ENCODE measurements around the gene MCAT. TPM values are rescaled to one million over a fixed set of nuclear protein-coding genes. Genes with fewer than 3 reads are reported as not detected.

The MCAT gene
- total RNA-seq, 4 donors from 2014 or later: 20.2 to 44.4 (median 31.9) TPM

DNA sequence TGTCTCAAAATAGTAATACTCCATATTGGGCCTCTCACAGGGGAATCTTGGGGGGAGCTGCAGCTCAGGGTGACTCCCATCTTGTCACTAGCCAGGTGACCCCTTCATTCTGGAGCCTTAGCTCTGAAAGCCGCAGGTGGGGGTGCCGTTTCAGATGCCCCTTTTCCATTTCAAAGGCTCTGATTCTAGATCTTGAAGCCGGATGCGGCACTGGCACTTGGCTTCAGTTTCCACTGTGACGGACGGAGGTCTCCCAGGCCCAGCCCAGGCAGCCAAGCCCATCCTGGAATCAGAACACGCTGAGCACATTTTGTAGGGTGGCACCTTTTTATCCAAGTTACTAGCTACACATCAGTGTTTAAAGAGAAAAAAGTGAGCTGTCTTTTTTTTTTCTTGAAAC, 26.3 kb downstream of the MCAT start:
- peaks cover 0 to 42% of the 10 kb centered on the region in 2 donors for H3K27me3 ChIP-seq
- H3K4me1 ChIP-seq: no peaks in the 10 kb centered on the region
- WGBS, 2 donors: 94 to 96% methylated on average over 5 to 7 of the region's 7 CpGs
- no peak overlapping the region for H3K4me3 ChIP-seq
- no peaks in the 10 kb centered on the region for H3K9me3 ChIP-seq
- H3K27ac ChIP-seq: no peak overlapping the region
- no peak for DNase-seq (ENCODE audit: low spot score in 2 of 2)
- peaks cover 0 to 4% (median 0%) of the 10 kb centered on the region in 3 donors for H3K36me3 ChIP-seq
- TF ChIP-seq POLR2A (IDR thresholded peaks at IDR 0.05) (no peak), EP300 (IDR thresholded peaks at IDR 0.05) (no peak), CTCF (IDR thresholded peaks at IDR 0.05) (no peak)

DNA sequence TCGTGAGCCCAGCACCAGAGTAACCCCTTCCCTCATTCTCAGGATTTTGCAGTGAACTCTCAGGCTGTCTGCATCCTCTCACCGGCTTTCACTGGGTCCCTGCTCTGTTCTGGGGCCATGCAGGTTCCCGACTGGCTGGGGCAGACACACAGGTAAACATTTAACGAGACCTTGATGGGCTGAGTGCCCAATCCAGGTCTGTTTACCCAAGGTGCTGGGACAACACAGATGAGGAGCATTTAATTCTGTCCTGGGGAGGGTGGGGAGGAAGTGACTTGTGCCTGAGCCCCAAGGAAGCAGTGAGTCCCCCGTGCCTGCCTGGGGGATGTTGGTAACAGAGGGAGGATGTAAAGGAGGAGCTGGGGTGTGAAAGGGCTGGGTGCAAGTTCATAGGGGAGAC, 28.2 kb downstream of the MCAT start:
- TF ChIP-seq EP300 (IDR thresholded peaks at IDR 0.05) (no peak), POLR2A (IDR thresholded peaks at IDR 0.05) (no peak), CTCF (IDR thresholded peaks at IDR 0.05) (no peak)
- no peak for DNase-seq (ENCODE audit: low spot score in 2 of 2)
- Histone ChIP-seq H3K4me3 (no peak overlapping the region), H3K36me3 (peaks cover 0 to 4% (median 0%) of the 10 kb centered on the region in 3 donors), H3K27me3 (peaks cover 0 to 62% of the 10 kb centered on the region in 2 donors), H3K27ac (no peak overlapping the region), H3K4me1 (peaks cover 0 to 19% (median 18%) of the 10 kb centered on the region in 4 donors), H3K9me3 (no peaks in the 10 kb centered on the region)
- 47 to 56% methylated on average over 5 of the region's 5 CpGs for WGBS, 2 donors

DNA sequence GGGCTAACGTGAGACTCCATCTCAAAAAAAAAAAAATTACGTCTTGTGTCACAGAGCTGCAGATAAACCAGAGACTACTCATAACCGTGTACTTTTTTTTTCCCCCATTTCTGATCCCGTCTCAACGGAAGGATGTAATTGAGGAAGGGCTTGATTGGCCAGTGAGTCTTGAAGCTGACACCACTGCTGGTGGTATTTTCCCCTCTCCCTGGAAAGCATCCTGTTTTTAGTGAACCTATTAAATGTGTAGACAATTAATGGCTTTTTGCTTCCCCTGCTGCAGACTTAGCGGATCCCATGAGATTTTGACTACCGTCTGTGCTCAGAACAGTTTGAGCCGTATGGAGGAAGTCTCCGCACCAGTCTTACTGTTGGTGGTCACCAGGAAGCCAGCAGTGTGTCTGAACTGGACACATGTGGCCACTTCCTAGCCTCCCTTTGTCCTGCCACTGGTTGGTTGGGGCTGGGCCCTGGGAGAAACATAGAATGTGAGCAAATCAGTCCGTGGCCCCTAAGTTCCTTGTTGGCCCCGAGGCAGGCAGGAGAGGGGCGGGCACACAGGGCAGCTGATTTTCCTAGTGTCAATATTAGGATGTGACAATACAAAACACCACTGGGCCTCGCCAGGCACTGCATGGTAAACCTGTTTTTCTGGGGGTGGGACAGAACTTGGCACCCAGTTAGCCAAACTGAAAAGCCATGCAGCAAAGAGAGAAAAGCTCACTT, 29.5 kb downstream of the MCAT start:
- Histone ChIP-seq H3K27me3 (peaks cover 0 to 73% of the 10 kb centered on the region in 2 donors), H3K9me3 (no peaks in the 10 kb centered on the region), H3K4me3 (no peak overlapping the region), H3K4me1 (peaks cover 0 to 22% (median 19%) of the 10 kb centered on the region in 4 donors), H3K36me3 (no peaks in the 10 kb centered on the region), H3K27ac (no peak overlapping the region)
- no peak for DNase-seq (ENCODE audit: low spot score in 2 of 2)
- 43 to 52% methylated on average over 13 of the region's 13 CpGs for WGBS, 2 donors
- no peak for TF ChIP-seq POLR2A (IDR thresholded peaks at IDR 0.05)
- no peak for TF ChIP-seq CTCF (IDR thresholded peaks at IDR 0.05)
- TF ChIP-seq EP300 (IDR thresholded peaks at IDR 0.05): no peak

DNA sequence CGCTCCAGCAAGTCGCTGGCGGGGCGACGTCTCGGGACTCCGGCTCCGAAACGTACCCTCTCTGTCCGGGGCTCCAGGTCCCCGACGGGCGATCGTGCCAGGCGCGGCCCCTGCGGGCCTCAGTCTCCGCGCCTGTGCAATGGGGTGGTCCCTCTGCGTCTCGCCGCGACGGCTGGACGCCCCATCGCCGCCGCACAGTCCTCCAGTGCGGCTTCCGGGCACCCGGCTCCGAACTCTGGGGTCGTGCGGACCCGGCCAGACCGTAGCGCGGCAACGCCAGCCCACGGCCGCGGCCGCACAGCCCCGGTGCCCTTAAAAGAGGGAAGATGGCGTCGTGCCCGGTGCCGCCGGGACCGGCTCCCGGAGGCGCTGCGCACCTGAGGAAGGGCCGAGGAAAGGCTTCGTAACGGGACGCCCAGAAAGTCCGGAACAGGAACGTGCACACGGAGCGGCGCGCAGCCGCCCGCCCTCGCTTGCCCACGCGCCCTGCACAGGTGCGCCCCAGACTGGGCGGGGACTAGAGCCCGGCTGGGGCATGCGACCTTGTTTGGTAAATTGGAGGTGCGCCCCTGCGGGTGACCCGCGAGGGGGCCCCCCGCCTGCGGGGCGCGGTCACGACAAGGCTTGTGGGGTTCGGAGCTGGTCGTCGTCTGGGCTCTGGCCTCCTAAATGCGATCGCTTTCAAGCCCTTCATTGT, 32.1 kb downstream of the MCAT start:
- peaks cover 0 to 71% of the 10 kb centered on the region in 2 donors for H3K27me3 ChIP-seq
- peak overlapping the region; percentile 35 to 62 (median 49) for H3K4me3 ChIP-seq
- DNase-seq (ENCODE audit: low spot score in 2 of 2): no peak
- peaks cover 0 to 22% (median 19%) of the 10 kb centered on the region in 4 donors for H3K4me1 ChIP-seq
- peak overlapping the region in 1 of 4 donors; percentile 46 for H3K27ac ChIP-seq
- no peak for TF ChIP-seq EP300 (IDR thresholded peaks at IDR 0.05)
- no peak for TF ChIP-seq POLR2A (IDR thresholded peaks at IDR 0.05)
- TF ChIP-seq CTCF (IDR thresholded peaks at IDR 0.05): no peak
- no peaks in the 10 kb centered on the region for H3K36me3 ChIP-seq
- H3K9me3 ChIP-seq: no peaks in the 10 kb centered on the region
- 3 to 8% methylated on average over 26 to 46 of the region's 86 CpGs for WGBS, 2 donors

DNA sequence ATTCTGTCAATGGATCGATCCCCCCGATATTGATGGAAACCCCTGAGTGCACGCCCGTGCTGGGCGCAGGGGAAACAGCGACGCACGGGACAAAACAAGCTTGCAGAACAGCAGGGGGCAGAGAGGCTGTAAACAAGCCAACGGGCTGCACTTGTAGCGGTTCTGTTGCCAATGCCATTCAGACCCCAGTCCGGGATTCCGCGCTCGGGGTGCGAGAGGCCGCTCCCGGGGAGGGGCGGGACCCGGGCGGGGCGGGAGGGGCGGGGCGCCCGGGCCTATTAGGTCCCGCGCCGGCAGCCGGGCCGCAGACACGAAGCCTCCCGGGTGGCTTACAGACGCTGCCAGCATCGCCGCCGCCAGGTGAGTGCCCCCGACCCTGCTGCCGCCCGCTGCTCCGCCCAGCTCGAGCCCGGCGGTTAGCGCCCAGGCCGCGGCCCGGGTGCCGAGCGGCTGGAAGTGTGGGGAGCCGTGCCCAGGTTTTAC, 32.7 kb downstream of the MCAT start, which contains the start of gene BIK:
BIK (plus strand) TSS at position 307 of the 483 bp plus-strand sequence. CDS start 13,273 bp downstream, outside the sequence.
- Histone ChIP-seq H3K27ac (peak within 1 kb of the TSS in 1 of 4 donors; percentile 46), H3K4me3 (peak within 1 kb of the TSS; percentile 35 to 62 (median 49)), H3K9me3 (no peaks in the 10 kb centered on the region), H3K4me1 (peaks cover 0 to 22% (median 19%) of the 10 kb centered on the region in 4 donors), H3K27me3 (peaks cover 0 to 66% of the 10 kb centered on the region in 2 donors), H3K36me3 (no peaks in the 10 kb centered on the region)
- peak in 1 of 5 experiments; percentile 11 for TF ChIP-seq CTCF (IDR thresholded peaks at IDR 0.05)
- no peak for TF ChIP-seq EP300 (IDR thresholded peaks at IDR 0.05)
- no peak for TF ChIP-seq POLR2A (IDR thresholded peaks at IDR 0.05)
- 0 to 2% methylated on average over 9 to 10 of the region's 49 CpGs for WGBS, 2 donors
- peak in 1 of 2 donors; percentile 17 for DNase-seq (ENCODE audit: low spot score in 2 of 2)

Data from tibial nerve (tissue), 4 donors.